Prostate gland (tissue), 2 donors: ENCODE measurements around the gene HSD17B14.

Source experiments
- CTCF ChIP-seq, 4 experiments: fragments of 200-600 bp in 2 of 4; fragments of 450-650 bp in 2 of 4; sonication (generic) in 2 of 4; IDR thresholded peaks; 1 replicate in 3 of 4; 2 replicates in 1 of 4; pipeline ENCODE4 v1.5.1; 2016 to 2019; ENCODE audit warnings: antibody characterized with exemption in 4 of 4, mild to moderate bottlenecking in 2 of 4, moderate library complexity in 2 of 4
- POLR2A ChIP-seq: fragments of 450-650 bp; IDR thresholded peaks from one replicate; pipeline ENCODE4 v1.6.1; 2016; ENCODE audit warnings: antibody characterized with exemption, mild to moderate bottlenecking
- POLR2AphosphoS5 ChIP-seq: sonication (generic); formaldehyde crosslinking; IDR thresholded peaks from one replicate; pipeline ENCODE4 v1.6.1; 2017; ENCODE audit warnings: antibody characterized with exemption

DNA sequence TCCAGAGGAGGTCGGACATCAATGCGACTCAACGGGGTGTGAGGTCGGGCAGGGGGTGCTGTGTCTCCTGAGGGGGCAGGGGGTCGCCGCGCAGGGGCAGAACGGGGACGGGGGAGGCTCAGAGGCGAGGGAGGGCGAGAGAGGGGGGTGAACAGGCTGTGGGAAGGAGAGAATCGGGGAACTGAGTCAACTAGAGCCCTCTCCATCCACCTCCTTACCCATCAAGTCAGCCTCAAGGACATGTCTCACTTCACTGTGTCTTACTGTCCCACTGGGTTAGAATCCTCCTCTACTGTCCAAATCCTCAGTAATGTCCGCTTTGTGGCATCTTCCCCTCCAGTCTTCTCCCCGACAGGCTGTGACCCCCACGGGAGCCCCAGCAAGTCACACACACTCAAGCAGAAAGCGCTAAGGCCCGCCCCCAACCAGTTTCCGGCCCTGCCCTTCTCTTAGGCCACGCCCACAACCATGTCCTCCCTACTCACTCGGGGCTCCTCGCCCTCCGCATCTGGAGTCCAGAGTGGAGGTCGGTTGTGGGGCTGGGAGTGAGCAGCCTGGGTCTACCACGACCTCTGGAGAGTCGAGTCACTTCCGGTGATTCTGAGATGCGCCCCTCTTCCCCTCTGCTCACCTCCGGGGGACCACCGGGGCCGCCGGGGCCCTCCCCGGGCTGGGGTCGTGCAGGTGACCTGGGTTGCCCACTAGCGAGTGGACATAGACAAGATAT, 22.9 kb upstream of the HSD17B14 start:
- TF ChIP-seq CTCF (IDR thresholded peaks at IDR 0.05) (no peak), POLR2A (no peak), POLR2AphosphoS5 (no peak)
